IMR-90 (cell line): ENCODE results near the gene DDX42. TPM values are rescaled to one million over a fixed set of nuclear protein-coding genes. Genes with fewer than 3 reads are reported as not detected.
A peak's percentile ranks its signal among the peaks of the same experiment; 100 is the strongest.

Source experiments
- ATAC-seq: fragments of 200-7000 bp; cut with Tn5 transposase; 2 replicates; pipeline ENCODE4 v1.9.1; 2020; ENCODE audit warnings: low read depth, mild to moderate bottlenecking, moderate library complexity
- BruUV-seq: library from RNA; stranded (reverse); fragments of 400-500 nt; replicated peaks from 2 replicates; lab custom pipeline; 2021; lab: Mats Ljungman, UMichigan
- CTCF ChIA-PET: fragments of 300-600 bp; formaldehyde crosslinking; extraction: SDS; loops from one replicate; lab custom pipeline; 2021; ENCODE audit warnings: antibody characterized with exemption; lab: Yijun Ruan, JAX
- POLR2A ChIA-PET: fragments of 300-600 bp; sonication (Branson Sonifier 250); formaldehyde crosslinking; loops from one replicate; lab custom pipeline; 2022; ENCODE audit warnings: antibody characterized with exemption; ENCODE audit not compliant: unreplicated experiment; lab: Charles Lee
- DNase-seq: peaks from one replicate; pipeline ENCODE4 v3.0.0; 2013
- H2AFZ ChIP-seq: replicated peaks from 2 replicates; pipeline ENCODE3; 2013; ENCODE audit warnings: low read length, mild to moderate bottlenecking; ENCODE audit not compliant: poor library complexity
- H2AK5ac ChIP-seq: 2 replicates; pipeline ENCODE4 v1.6.1; 2013; ENCODE audit warnings: low read depth, low read length, inconsistent platforms
- H2AK9ac ChIP-seq: replicated peaks from 2 replicates; pipeline ENCODE3; 2013; ENCODE audit warnings: mild to moderate bottlenecking, low read depth, low read length, moderate library complexity; ENCODE audit not compliant: poor library complexity
- H2BK120ac ChIP-seq: 2 replicates; pipeline ENCODE4 v1.6.1; 2013; ENCODE audit warnings: low read depth, low read length, inconsistent platforms
- H2BK15ac ChIP-seq: 3 replicates; pipeline ENCODE4 v1.6.1; 2013; ENCODE audit warnings: low read depth, low read length, inconsistent platforms
- H2BK20ac ChIP-seq: 2 replicates; pipeline ENCODE4 v1.6.1; 2013; ENCODE audit warnings: low read depth, mild to moderate bottlenecking, inconsistent platforms, low read length, moderate library complexity
- H2BK5ac ChIP-seq: 2 replicates; pipeline ENCODE4 v1.6.1; 2013; ENCODE audit warnings: mild to moderate bottlenecking, low read depth, low read length, inconsistent platforms; ENCODE audit not compliant: poor library complexity, severe bottlenecking
- H3K14ac ChIP-seq: replicated peaks from 2 replicates; pipeline ENCODE4 v1.6.1; 2013; ENCODE audit warnings: low read depth, low read length, inconsistent platforms
- H3K18ac ChIP-seq: 2 replicates; pipeline ENCODE4 v1.6.1; 2013; ENCODE audit warnings: low read depth, low read length, control low read depth
- H3K23ac ChIP-seq: 2 replicates; pipeline ENCODE4 v1.6.1; 2013; ENCODE audit warnings: low read depth, low read length, inconsistent platforms
- H3K27ac ChIP-seq: 2 replicates; pipeline ENCODE4 v1.5.1; 2013; ENCODE audit warnings: mild to moderate bottlenecking, control low read depth, low read length; ENCODE audit not compliant: insufficient read depth
- H3K27me3 ChIP-seq: 2 replicates; pipeline ENCODE4 v1.6.1; 2013; ENCODE audit warnings: low read length; ENCODE audit not compliant: control insufficient read depth, insufficient read depth
- H3K36me3 ChIP-seq: 2 replicates; pipeline ENCODE4 v1.6.1; 2013; ENCODE audit warnings: low read length, mixed read lengths; ENCODE audit not compliant: control insufficient read depth, insufficient read depth
- H3K4ac ChIP-seq: 2 replicates; pipeline ENCODE4 v1.6.1; 2013; ENCODE audit warnings: low read depth, low read length, inconsistent platforms
- H3K4me1 ChIP-seq: 2 replicates; pipeline ENCODE4 v1.6.1; 2013; ENCODE audit warnings: low read length, mixed read lengths; ENCODE audit not compliant: control insufficient read depth, insufficient read depth
- H3K4me2 ChIP-seq: 2 replicates; pipeline ENCODE4 v1.6.1; 2013; ENCODE audit warnings: low read depth, mild to moderate bottlenecking, control low read depth, low read length, moderate library complexity
- H3K4me3 ChIP-seq: 2 replicates; pipeline ENCODE4 v1.5.1; 2013; ENCODE audit warnings: low read depth, mild to moderate bottlenecking, control low read depth, low read length, moderate library complexity; ENCODE audit not compliant: insufficient read depth
- H3K56ac ChIP-seq: 2 replicates; pipeline ENCODE4 v1.6.1; 2013; ENCODE audit warnings: low read length, inconsistent platforms; ENCODE audit not compliant: insufficient read depth; ENCODE audit errors: extremely low read depth
- H3K79me1 ChIP-seq, 2 experiments: 2 replicates each; pipeline ENCODE4 v1.6.1; 2013; ENCODE audit warnings: low read length in 2 of 2, inconsistent platforms in 1 of 2, low read depth in 1 of 2
- H3K9ac ChIP-seq: 2 replicates; pipeline ENCODE4 v1.6.1; 2013; ENCODE audit warnings: low read depth, low read length, control low read depth
- H3K9me1 ChIP-seq: 2 replicates; pipeline ENCODE4 v1.6.1; 2013; ENCODE audit warnings: low read length, inconsistent platforms; ENCODE audit not compliant: insufficient read depth
- H3K9me3 ChIP-seq: 2 replicates; pipeline ENCODE4 v1.6.1; 2013; ENCODE audit warnings: low read length; ENCODE audit not compliant: control insufficient read depth, insufficient read depth
- H4K20me1 ChIP-seq: 2 replicates; pipeline ENCODE4 v1.6.1; 2013; ENCODE audit warnings: low read length, inconsistent platforms; ENCODE audit not compliant: insufficient read depth
- H4K5ac ChIP-seq: 2 replicates; pipeline ENCODE4 v1.6.1; 2013; ENCODE audit warnings: mild to moderate bottlenecking, low read depth, low read length, control low read depth
- H4K8ac ChIP-seq, 2 experiments: 2 replicates each; pipeline ENCODE4 v1.6.1; 2013; ENCODE audit warnings: low read depth in 2 of 2, low read length in 2 of 2, control low read depth in 1 of 2, inconsistent platforms in 1 of 2
- H4K91ac ChIP-seq: 2 replicates; pipeline ENCODE4 v1.6.1; 2013; ENCODE audit warnings: low read depth, low read length, inconsistent platforms; ENCODE audit not compliant: insufficient read depth
- BHLHE40 ChIP-seq: fragments of 150-350 bp; IDR thresholded peaks from 2 replicates; pipeline ENCODE4 v1.6.1; 2016; ENCODE audit warnings: mild to moderate bottlenecking, low read depth, low read length
- CEBPB ChIP-seq: IDR thresholded peaks from 2 replicates; pipeline ENCODE4 v1.6.1; 2012; ENCODE audit warnings: low read depth, low read length, improper control_type of control experiment
- CHD1 ChIP-seq: IDR thresholded peaks from 2 replicates; pipeline ENCODE4 v1.6.1; 2012; ENCODE audit warnings: low read depth, low read length, improper control_type of control experiment
- ELK1 ChIP-seq: fragments of 150-350 bp; IDR thresholded peaks from 2 replicates; pipeline ENCODE4 v1.6.1; 2016; ENCODE audit warnings: low read depth, mild to moderate bottlenecking, low read length, moderate library complexity, borderline replicate concordance
- FOS ChIP-seq: fragments of 150-350 bp; IDR thresholded peaks from 2 replicates; pipeline ENCODE4 v1.6.1; 2016; ENCODE audit warnings: low read depth, low read length
- MAFK ChIP-seq: IDR thresholded peaks from 2 replicates; pipeline ENCODE4 v1.6.1; 2012; ENCODE audit warnings: low read depth, low read length, improper control_type of control experiment
- MAZ ChIP-seq: IDR thresholded peaks from 2 replicates; pipeline ENCODE4 v1.6.1; 2012; ENCODE audit warnings: low read depth, mild to moderate bottlenecking, low read length, improper control_type of control experiment, moderate library complexity, borderline replicate concordance
- MXI1 ChIP-seq: IDR thresholded peaks from 2 replicates; pipeline ENCODE4 v1.6.1; 2012; ENCODE audit warnings: low read depth, mild to moderate bottlenecking, low read length, moderate library complexity, borderline replicate concordance
- NFE2L2 ChIP-seq: fragments of 150-350 bp; IDR thresholded peaks from 2 replicates; pipeline ENCODE4 v1.6.1; 2016; ENCODE audit warnings: low read depth, mild to moderate bottlenecking, low read length
- POLR2A ChIP-seq: IDR thresholded peaks from 2 replicates; pipeline ENCODE4 v1.6.1; 2012; ENCODE audit warnings: mild to moderate bottlenecking, low read depth, low read length
- RAD21 ChIP-seq: IDR thresholded peaks from 2 replicates; pipeline ENCODE4 v1.6.1; 2012; ENCODE audit warnings: low read length, improper control_type of control experiment
- RCOR1 ChIP-seq: IDR thresholded peaks from 2 replicates; pipeline ENCODE4 v1.6.1; 2012; ENCODE audit warnings: mild to moderate bottlenecking, low read length, improper control_type of control experiment; ENCODE audit not compliant: insufficient replicate concordance
- RFX5 ChIP-seq: IDR thresholded peaks from 2 replicates; pipeline ENCODE4 v1.8.0; 2012; ENCODE audit warnings: low read depth, mild to moderate bottlenecking, low read length, moderate library complexity
- SMC3 ChIP-seq: fragments of 150-350 bp; IDR thresholded peaks from 2 replicates; pipeline ENCODE4 v1.6.1; 2016; ENCODE audit warnings: low read depth, mild to moderate bottlenecking, antibody characterized with exemption, low read length, moderate library complexity
- USF2 ChIP-seq: fragments of 150-350 bp; IDR thresholded peaks from 2 replicates; pipeline ENCODE4 v1.6.1; 2017; ENCODE audit warnings: mild to moderate bottlenecking, antibody characterized with exemption, low read length, low read depth
- WGBS, 2 experiments: methylation state at CpG; one replicate each; pipeline versions ENCODE4 v1.1.5 to v1.1.7; 2013; ENCODE audit warnings: missing lambda C conversion rate in 2 of 2; ENCODE audit not compliant: insufficient read length in 1 of 2; ENCODE audit errors: extremely low coverage in 2 of 2; 5-methylcytosine and 5-hydroxymethylcytosine counted together
- dilution Hi-C: fragments of 300-500 bp; cut with HindIII; formaldehyde crosslinking; loops from one replicate; pipeline ENCODE4 v1.14.3; 2018; ENCODE audit warnings: low sequenced_read_pairs; ENCODE audit not compliant: unreplicated experiment
- in situ Hi-C: fragments of 300-500 bp; cut with MboI; formaldehyde crosslinking; loops from 3 replicates; pipeline ENCODE4 v1.14.3; 2019; ENCODE audit warnings: low sequenced_read_pairs, inconsistent platforms, mixed read lengths
- intact Hi-C: fragments of 100-400 bp; cut with micrococcal nuclease; formaldehyde crosslinking; loops from 2 replicates; pipeline ENCODE4 v1.10.0; 2022
- polyA plus RNA-seq, 3 experiments: library from polyadenylated mRNA; depleted of rRNA; stranded (reverse); fragments of >200 nt; gene quantifications; 2 replicates each; pipeline ENCODE4 v1.2.3, GENCODE V29; 2012; ENCODE audit warnings: low replicate concordance in 1 of 3
- total RNA-seq: library from RNA; depleted of rRNA; stranded (reverse); fragments of >200 nt; gene quantifications from 2 replicates; pipeline ENCODE4 v1.2.3, GENCODE V29; 2012

DDX42 gene
- total and polyA plus RNA-seq, 2 of the 4 experiments (the other 2 are of a cell fraction) = 75.8 to 91.5 TPM

GRCh38 chr17:63817736-63818385 is 43.9 kb downstream of the DDX42 start:
- Histone ChIP-seq H3K9ac (no peak overlapping the region), H3K36me3 (peaks cover 82% of the 10 kb centered on the region), H3K56ac (no peak overlapping the region), H2BK5ac (peak overlapping the region; percentile 85), H2AK9ac (no peak overlapping the region), H2BK120ac (no peak overlapping the region), H3K79me1 (peaks cover 42 to 76% of the 10 kb centered on the region in 2 experiments), H3K4me2 (no peak overlapping the region), H3K27ac (peak overlapping the region; percentile 14; the same call in 1 of the 2 replicates), H3K4ac (peak overlapping the region; percentile 4; the same call in 1 of the 2 replicates), H3K4me1 (peaks cover 20% of the 10 kb centered on the region), H3K9me1 (peaks cover 15% of the 10 kb centered on the region), H2BK20ac (no peak overlapping the region), H4K8ac (peak overlapping the region in 1 of 2 experiments; percentile 9; a peak in 1 of 4 replicates), H3K27me3 (no peaks in the 10 kb centered on the region), H4K91ac (no peak overlapping the region), H2AK5ac (peak overlapping the region; percentile 16; the same call in 1 of the 2 replicates), H3K4me3 (no peak overlapping the region), H3K9me3 (no peaks in the 10 kb centered on the region), H2BK15ac (no peak overlapping the region), H3K14ac (no peak overlapping the region; the same call in 1 of the 2 replicates), H3K18ac (no peak overlapping the region), H4K5ac (no peak overlapping the region), H4K20me1 (peaks cover 26% of the 10 kb centered on the region), H2AFZ (no peak overlapping the region), H3K23ac (no peak overlapping the region)
- ATAC-seq (no peak), DNase-seq (no peak)
- BruUV-seq = TSS peak; percentile 89
- POLR2A ChIA-PET = no interaction called here
- intact Hi-C loops = loop anchor here (2.0 kb wide), 1 partner anchor 13 kb away; no protein-coding TSS in a partner anchor
- dilution Hi-C loops = no loop called here
- CTCF ChIA-PET = no interaction called here
- WGBS, 2 experiments = 96% methylated on average over 27 of the region's 27 CpGs; no CpG with 5 or more reads in 1 of the 2 experiments
- in situ Hi-C loops = no loop called here
- TF ChIP-seq ELK1 (no peak), RCOR1 (no peak), MAZ (no peak), BHLHE40 (no peak), CEBPB (no peak), MXI1 (no peak), USF2 (no peak), POLR2A (no peak), SMC3 (no peak), RAD21 (no peak), CHD1 (no peak), FOS (no peak), NFE2L2 (no peak), RFX5 (no peak), MAFK (no peak)
